ENCODE data around the gene GMFB.
"Not testable (repeated sequence)": the region's sequence is repeated elsewhere in the genome, so short reads cannot be mapped to it uniquely, and the experiment has no call there.

The GMFB gene

GRCh38 chr14:54490445-54491175 is 1.8 kb upstream of the GMFB start:
- DNase-seq: no peak

- no peak for DNase-seq
Observed at GRCh38 chr14:54489731-54490444, 1.1 kb upstream of the GMFB start.

GRCh38 chr14:54489318-54489683 is 521 bp upstream of the GMFB start:
- DNase-seq: no peak

- no peak for DNase-seq
Observed at GRCh38 chr14:54488318-54488645, 498 bp downstream of the GMFB start.

DNA sequence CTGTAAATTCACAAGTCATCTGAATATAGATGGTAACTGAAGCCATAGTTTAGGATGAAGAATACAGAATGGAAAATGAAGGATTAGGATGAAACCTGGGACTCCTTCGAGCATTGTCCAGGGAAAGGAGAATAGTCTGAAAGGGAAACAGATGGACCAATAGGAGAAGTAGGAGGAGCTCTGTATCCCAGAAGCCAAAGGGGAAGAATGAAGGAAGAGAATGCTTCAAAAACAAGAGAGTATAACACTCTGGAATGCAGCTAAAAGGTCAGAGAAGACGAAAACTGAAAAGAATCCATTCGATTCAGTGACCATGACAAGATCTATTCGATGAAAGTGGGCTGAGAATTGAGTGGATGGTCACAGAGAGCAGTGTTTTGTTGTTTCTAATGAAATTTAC is 1.0 kb downstream of the GMFB start:
- no peak for DNase-seq

DNA sequence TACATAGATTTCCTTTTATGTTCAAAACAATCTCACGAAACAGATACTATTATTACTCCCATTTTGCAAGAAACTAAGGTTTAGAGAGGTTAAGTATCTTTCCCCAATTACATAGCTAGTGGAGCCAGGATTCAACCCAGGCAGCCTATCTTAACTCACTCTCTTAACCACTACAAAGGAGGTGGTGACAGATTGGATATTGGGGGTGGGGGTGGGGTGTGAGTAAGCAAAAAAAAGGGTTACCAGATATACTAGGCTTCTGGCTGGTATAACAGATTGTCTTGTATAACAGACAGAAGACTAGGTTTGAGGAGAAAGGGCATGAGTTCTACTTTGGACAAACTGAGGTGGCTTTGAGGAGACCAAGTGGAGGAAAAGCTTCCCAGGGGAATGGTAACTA is 2.1 kb downstream of the GMFB start:
- DNase-seq: no peak

GRCh38 chr14:54483846-54484245 is 4.9 kb downstream of the GMFB start:
- no peak for DNase-seq

- DNase-seq: no peak
Observed at GRCh38 chr14:54483073-54483745, 5.6 kb downstream of the GMFB start.

DNA sequence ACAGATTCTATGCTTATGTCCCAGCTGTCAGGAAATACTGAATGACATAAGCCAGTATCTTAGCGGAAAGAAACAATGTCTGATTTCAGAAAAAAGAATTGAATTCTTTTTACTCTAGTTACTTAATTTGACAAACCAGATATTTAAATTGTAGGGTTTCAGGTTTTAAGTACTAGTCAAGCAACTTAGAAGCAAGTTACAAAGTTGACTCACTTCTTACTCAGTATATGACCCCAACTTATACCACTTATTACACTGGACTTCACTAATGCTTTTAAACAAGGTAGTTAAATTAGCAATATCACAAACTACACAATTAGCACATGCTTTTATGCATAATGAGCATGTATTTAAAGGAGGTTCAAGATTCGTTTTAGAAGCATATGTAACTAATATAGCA is 7.1 kb downstream of the GMFB start:
- no peak for DNase-seq

DNA sequence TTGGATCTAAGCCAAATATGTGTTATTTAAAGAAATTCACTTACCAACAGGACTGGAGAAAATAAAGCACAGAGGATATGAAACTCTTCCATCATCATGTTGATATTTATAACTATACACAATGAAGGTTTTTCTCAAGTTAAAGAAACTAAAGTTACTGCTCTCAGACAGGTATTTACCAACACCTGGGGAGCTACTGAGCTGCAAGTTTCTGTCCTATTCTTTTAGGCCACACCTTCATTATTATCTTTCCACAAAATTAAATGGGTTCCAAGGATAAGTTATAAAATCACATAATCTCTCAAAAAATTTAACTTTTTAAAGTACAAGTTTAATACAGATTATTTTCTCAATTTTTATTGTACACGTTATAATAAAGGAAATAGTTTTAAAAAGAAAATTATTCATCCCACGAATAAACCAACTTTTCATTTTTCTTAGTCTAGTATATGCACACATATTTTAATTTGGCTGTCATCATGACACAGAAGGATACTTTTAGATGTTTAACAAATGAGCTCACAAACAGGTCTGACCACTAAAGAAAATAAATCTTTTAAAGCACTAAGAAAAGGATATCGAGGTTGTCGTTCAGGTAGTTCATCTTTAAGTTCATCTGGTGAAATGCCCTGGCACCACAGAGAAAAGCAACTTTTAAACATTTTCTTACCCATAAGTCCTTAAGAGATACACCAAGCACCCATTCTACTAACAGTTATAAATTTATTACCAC is 7.8 kb downstream of the GMFB start:
- DNase-seq: no peak

GRCh38 chr14:54478636-54479215 is 10.1 kb downstream of the GMFB start:
- DNase-seq: no peak

GRCh38 chr14:54475911-54476310 is 12.9 kb downstream of the GMFB start:
- DNase-seq: no peak

- DNase-seq: no peak
Observed at GRCh38 chr14:54475187-54475899, 13.4 kb downstream of the GMFB start.

DNA sequence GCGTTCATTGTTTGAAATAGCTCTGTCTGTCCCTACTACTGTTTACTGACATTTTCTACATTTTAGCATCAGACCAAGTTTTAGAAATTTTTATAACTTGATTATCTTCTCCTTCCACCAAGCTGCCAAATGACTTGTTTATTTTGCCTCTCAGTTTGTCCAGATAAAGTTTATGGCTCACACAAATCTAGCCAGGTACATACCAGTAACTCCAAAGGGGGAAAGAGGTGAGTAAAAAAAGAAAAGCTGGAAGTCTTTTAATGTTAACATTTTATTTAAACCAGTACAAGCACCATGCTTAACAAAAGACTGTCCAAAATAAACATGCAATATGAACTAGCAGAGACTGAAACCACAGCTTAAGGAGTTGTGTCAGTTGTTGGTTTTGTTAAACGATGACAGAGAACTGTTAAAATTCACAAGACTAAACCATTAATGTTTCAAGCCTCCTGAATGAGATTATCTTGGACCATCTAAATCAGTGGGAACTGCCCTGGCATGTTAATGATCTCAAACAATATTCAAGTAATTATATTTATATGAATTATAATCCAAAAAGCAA is 14.5 kb downstream of the GMFB start:
- DNase-seq: no peak

- DNase-seq: no peak
Observed at GRCh38 chr14:54472315-54472714, 16.5 kb downstream of the GMFB start.

DNA sequence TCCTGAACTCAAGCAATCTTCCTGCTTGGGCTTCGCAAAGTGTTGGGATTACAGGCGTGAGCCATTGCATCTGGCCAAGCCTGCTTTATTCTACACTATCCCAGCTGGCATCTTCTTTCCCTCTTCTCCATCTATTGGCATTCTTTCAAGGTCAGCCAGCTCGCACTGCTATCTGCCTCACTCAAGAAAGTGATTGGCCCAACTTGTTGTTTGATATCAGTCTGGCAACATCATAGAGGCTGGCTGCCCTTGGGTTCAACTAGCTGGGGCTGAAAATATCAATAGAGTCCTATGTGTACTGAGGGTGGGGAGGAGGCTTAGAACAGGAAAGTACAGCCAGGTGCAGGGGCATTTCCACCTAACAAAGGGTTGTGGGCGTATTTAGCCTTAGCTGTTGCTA is 17.1 kb downstream of the GMFB start:
- no peak for DNase-seq

DNA sequence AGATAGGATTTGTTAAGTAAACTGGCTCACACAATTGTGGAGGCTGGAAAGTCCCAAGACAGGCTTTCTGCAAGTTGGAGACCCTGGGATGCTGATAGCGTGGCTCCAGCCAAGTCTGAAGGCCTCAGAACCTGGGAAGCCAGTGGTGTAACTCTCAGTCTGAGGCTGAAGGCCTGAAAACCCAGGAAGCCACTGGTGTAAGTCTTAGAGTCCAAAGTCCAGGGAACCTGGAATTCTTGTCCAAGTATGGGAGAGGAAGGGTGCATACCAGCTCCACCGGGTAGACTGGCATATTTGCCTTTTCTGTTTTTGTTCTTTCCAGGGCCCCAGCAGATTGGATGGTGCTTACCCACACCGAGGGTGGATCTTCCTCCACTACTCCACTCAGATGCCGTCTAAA is 18.1 kb downstream of the GMFB start:
- DNase-seq: no peak

DNA sequence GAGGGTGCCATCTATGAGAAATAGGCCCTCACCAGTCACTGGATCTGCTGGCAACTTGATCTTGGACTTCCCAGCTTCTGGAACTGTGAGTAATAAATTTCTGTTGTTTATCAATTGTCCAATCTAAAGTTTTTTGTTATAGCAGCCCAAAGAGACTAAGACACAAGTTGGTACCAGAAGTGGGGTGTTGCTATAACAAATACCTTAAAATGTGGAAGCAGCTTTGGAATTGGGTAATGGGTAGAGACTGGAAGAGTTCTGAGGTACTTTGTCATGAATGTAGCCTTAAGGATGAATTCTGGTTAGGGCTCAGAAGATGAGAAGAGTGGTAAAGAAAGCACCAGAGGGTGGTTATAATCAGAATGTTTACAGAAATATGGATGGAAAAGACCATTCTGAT is 21.5 kb downstream of the GMFB start:
- DNase-seq: no peak

- DNase-seq: no peak
Observed at GRCh38 chr14:54465654-54466053, 23.1 kb downstream of the GMFB start.

DNA sequence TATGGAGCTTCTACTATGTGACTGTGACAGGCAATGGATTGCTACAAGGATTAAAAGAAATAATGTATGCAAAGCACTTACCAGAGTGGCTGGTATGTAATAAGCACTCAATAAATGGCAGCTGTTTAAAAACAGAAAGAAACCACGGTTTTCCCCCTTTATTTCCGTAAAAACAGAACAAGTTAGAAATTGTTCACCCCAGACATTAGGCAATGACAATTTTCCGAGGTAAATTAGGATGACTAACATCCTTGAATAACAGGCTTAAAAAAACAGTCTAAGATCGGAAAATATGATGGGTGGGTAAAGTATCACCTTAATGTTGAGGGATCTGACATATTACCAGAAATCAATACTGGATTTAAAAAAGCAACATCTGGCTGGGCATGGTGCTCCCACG is 26.7 kb downstream of the GMFB start:
- no peak for DNase-seq

GRCh38 chr14:54459106-54459505 is 29.7 kb downstream of the GMFB start:
- no peak for DNase-seq

DNA sequence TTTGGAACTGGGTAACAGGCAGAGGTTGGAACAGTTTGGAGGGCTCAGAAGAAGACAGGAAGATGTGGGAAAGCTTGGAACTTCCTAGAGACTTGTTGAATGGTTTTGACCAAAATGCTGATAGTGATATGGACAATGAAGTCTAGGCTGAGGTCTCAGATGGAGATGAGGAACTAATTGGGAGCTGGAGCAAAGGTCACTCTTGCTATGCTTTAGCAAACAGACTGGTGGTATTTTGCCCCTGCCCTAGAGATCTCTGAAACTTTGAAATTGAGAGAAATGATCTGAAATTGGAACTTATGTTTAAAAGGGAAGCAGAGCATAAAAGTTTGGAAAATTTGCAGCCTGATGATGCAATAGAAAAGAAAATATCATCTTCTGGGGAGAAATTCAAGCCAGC is 30.2 kb downstream of the GMFB start:
- DNase-seq: not testable (repeated sequence)

Measured in activated effector memory CD4-positive, alpha-beta T cell treated with Interleukin-2 at 50 U/mL for 16 hours (primary cell).